ENCODE results near the gene WDHD1. TPM values are rescaled to one million over a fixed set of nuclear protein-coding genes. Genes with fewer than 3 reads are reported as not detected.
A peak's percentile ranks its signal among the peaks of the same experiment; 100 is the strongest.
"Not testable (repeated sequence)": the region's sequence is repeated elsewhere in the genome, so short reads cannot be mapped to it uniquely, and the experiment has no call there.

Gene WDHD1
- total RNA-seq, 1 donor from 2014 or later: 9.4 TPM

GRCh38 chr14:55026441-55026792, 482 bp downstream of the WDHD1 start:
- Histone ChIP-seq H3K36me3 (ENCODE audit: control insufficient read depth in 3 of 3, insufficient read depth in 3 of 3, low read length in 3 of 3) (no peaks in the 10 kb centered on the region), H3K27ac (ENCODE audit: low read depth, low read length) (peak overlapping the region; percentile 86), H3K4me3 (ENCODE audit: low read length in 3 of 3) (peak overlapping the region; percentile 95 to 99 (median 96)), H3K9me3 (ENCODE audit: control insufficient read depth in 3 of 3, low read length in 3 of 3) (no peaks in the 10 kb centered on the region), H3K27me3 (ENCODE audit: control insufficient read depth in 3 of 3, insufficient read depth in 3 of 3, low read length in 3 of 3) (no peaks in the 10 kb centered on the region), H3K4me1 (ENCODE audit: control insufficient read depth in 3 of 3, insufficient read depth in 3 of 3, low read length in 3 of 3) (peaks cover 4 to 23% (median 18%) of the 10 kb centered on the region in 3 donors), H3K9ac (ENCODE audit: low read depth in 1 of 3, low read length in 3 of 3) (peak overlapping the region; percentile 76 to 89 (median 81))

GRCh38 chr14:55025948-55026347, 951 bp downstream of the WDHD1 start:
- peak overlapping the region in 2 of 3 donors; percentile 95 to 99 for H3K4me3 ChIP-seq (ENCODE audit: low read length in 3 of 3)
- H3K27ac ChIP-seq (ENCODE audit: low read depth, low read length): no peak overlapping the region
- peaks cover 4 to 23% (median 18%) of the 10 kb centered on the region in 3 donors for H3K4me1 ChIP-seq (ENCODE audit: control insufficient read depth in 3 of 3, insufficient read depth in 3 of 3, low read length in 3 of 3)
- peak overlapping the region; percentile 76 to 89 (median 81) for H3K9ac ChIP-seq (ENCODE audit: low read depth in 1 of 3, low read length in 3 of 3)
- H3K27me3 ChIP-seq (ENCODE audit: control insufficient read depth in 3 of 3, insufficient read depth in 3 of 3, low read length in 3 of 3): no peaks in the 10 kb centered on the region
- no peaks in the 10 kb centered on the region for H3K36me3 ChIP-seq (ENCODE audit: control insufficient read depth in 3 of 3, insufficient read depth in 3 of 3, low read length in 3 of 3)
- no peaks in the 10 kb centered on the region for H3K9me3 ChIP-seq (ENCODE audit: control insufficient read depth in 3 of 3, low read length in 3 of 3)

- not testable (repeated sequence) for H3K27ac ChIP-seq (ENCODE audit: low read depth, low read length); H3K9ac ChIP-seq (ENCODE audit: low read depth in 1 of 3, low read length in 3 of 3); H3K4me3 ChIP-seq (ENCODE audit: low read length in 3 of 3); H3K27me3 ChIP-seq (ENCODE audit: control insufficient read depth in 3 of 3, insufficient read depth in 3 of 3, low read length in 3 of 3); H3K36me3 ChIP-seq (ENCODE audit: control insufficient read depth in 3 of 3, insufficient read depth in 3 of 3, low read length in 3 of 3); H3K9me3 ChIP-seq (ENCODE audit: control insufficient read depth in 3 of 3, low read length in 3 of 3)
- peaks cover 4 to 23% (median 18%) of the 10 kb centered on the region in 3 donors for H3K4me1 ChIP-seq (ENCODE audit: control insufficient read depth in 3 of 3, insufficient read depth in 3 of 3, low read length in 3 of 3)
Observed at GRCh38 chr14:55024365-55024764, 2.5 kb downstream of the WDHD1 start.

GRCh38 chr14:55019968-55020554, 6.8 kb downstream of the WDHD1 start:
- Histone ChIP-seq H3K4me3 (ENCODE audit: low read length in 3 of 3) (no peak overlapping the region), H3K4me1 (ENCODE audit: control insufficient read depth in 3 of 3, insufficient read depth in 3 of 3, low read length in 3 of 3) (no peaks in the 10 kb centered on the region), H3K36me3 (ENCODE audit: control insufficient read depth in 3 of 3, insufficient read depth in 3 of 3, low read length in 3 of 3) (no peaks in the 10 kb centered on the region), H3K27ac (ENCODE audit: low read depth, low read length) (no peak overlapping the region), H3K27me3 (ENCODE audit: control insufficient read depth in 3 of 3, insufficient read depth in 3 of 3, low read length in 3 of 3) (no peaks in the 10 kb centered on the region), H3K9me3 (ENCODE audit: control insufficient read depth in 3 of 3, low read length in 3 of 3) (no peaks in the 10 kb centered on the region), H3K9ac (ENCODE audit: low read depth in 1 of 3, low read length in 3 of 3) (no peak overlapping the region)

GRCh38 chr14:55015006-55015405, 11.9 kb downstream of the WDHD1 start:
- Histone ChIP-seq H3K9ac (ENCODE audit: low read depth in 1 of 3, low read length in 3 of 3) (no peak overlapping the region), H3K27ac (ENCODE audit: low read depth, low read length) (no peak overlapping the region), H3K4me1 (ENCODE audit: control insufficient read depth in 3 of 3, insufficient read depth in 3 of 3, low read length in 3 of 3) (no peaks in the 10 kb centered on the region), H3K9me3 (ENCODE audit: control insufficient read depth in 3 of 3, low read length in 3 of 3) (no peaks in the 10 kb centered on the region), H3K36me3 (ENCODE audit: control insufficient read depth in 3 of 3, insufficient read depth in 3 of 3, low read length in 3 of 3) (no peaks in the 10 kb centered on the region), H3K27me3 (ENCODE audit: control insufficient read depth in 3 of 3, insufficient read depth in 3 of 3, low read length in 3 of 3) (no peaks in the 10 kb centered on the region), H3K4me3 (ENCODE audit: low read length in 3 of 3) (no peak overlapping the region)

- no peak overlapping the region for H3K27ac ChIP-seq (ENCODE audit: low read depth, low read length)
- H3K9ac ChIP-seq (ENCODE audit: low read depth in 1 of 3, low read length in 3 of 3): no peak overlapping the region
- H3K4me3 ChIP-seq (ENCODE audit: low read length in 3 of 3): no peak overlapping the region
Observed at GRCh38 chr14:55005071-55005470, 21.8 kb downstream of the WDHD1 start.

GRCh38 chr14:55000381-55000780, 26.5 kb downstream of the WDHD1 start:
- Histone ChIP-seq H3K4me3 (ENCODE audit: low read length in 3 of 3) (no peak overlapping the region), H3K27me3 (ENCODE audit: control insufficient read depth in 3 of 3, insufficient read depth in 3 of 3, low read length in 3 of 3) (no peaks in the 10 kb centered on the region), H3K4me1 (ENCODE audit: control insufficient read depth in 3 of 3, insufficient read depth in 3 of 3, low read length in 3 of 3) (no peaks in the 10 kb centered on the region), H3K9ac (ENCODE audit: low read depth in 1 of 3, low read length in 3 of 3) (no peak overlapping the region), H3K27ac (ENCODE audit: low read depth, low read length) (no peak overlapping the region), H3K36me3 (ENCODE audit: control insufficient read depth in 3 of 3, insufficient read depth in 3 of 3, low read length in 3 of 3) (peaks cover 0 to 4% (median 0%) of the 10 kb centered on the region in 3 donors), H3K9me3 (ENCODE audit: control insufficient read depth in 3 of 3, low read length in 3 of 3) (no peaks in the 10 kb centered on the region)

More at GRCh38 chr14:55005071-55005470, 21.8 kb downstream of the WDHD1 start:
- H3K4me1 ChIP-seq (ENCODE audit: control insufficient read depth in 3 of 3, insufficient read depth in 3 of 3, low read length in 3 of 3): no peaks in the 10 kb centered on the region
- H3K27me3 ChIP-seq (ENCODE audit: control insufficient read depth in 3 of 3, insufficient read depth in 3 of 3, low read length in 3 of 3): no peaks in the 10 kb centered on the region
- no peaks in the 10 kb centered on the region for H3K9me3 ChIP-seq (ENCODE audit: control insufficient read depth in 3 of 3, low read length in 3 of 3)
- H3K36me3 ChIP-seq (ENCODE audit: control insufficient read depth in 3 of 3, insufficient read depth in 3 of 3, low read length in 3 of 3): peaks cover 0 to 4% (median 1%) of the 10 kb centered on the region in 3 donors

GRCh38 chr14:54985156-54985555, 41.7 kb downstream of the WDHD1 start:
- Histone ChIP-seq H3K9ac (ENCODE audit: low read depth in 1 of 3, low read length in 3 of 3) (no peak overlapping the region), H3K4me3 (ENCODE audit: low read length in 3 of 3) (no peak overlapping the region), H3K36me3 (ENCODE audit: control insufficient read depth in 3 of 3, insufficient read depth in 3 of 3, low read length in 3 of 3) (no peaks in the 10 kb centered on the region), H3K27me3 (ENCODE audit: control insufficient read depth in 3 of 3, insufficient read depth in 3 of 3, low read length in 3 of 3) (no peaks in the 10 kb centered on the region), H3K27ac (ENCODE audit: low read depth, low read length) (no peak overlapping the region), H3K9me3 (ENCODE audit: control insufficient read depth in 3 of 3, low read length in 3 of 3) (no peaks in the 10 kb centered on the region), H3K4me1 (ENCODE audit: control insufficient read depth in 3 of 3, insufficient read depth in 3 of 3, low read length in 3 of 3) (no peaks in the 10 kb centered on the region)

- Histone ChIP-seq H3K9me3 (ENCODE audit: control insufficient read depth in 3 of 3, low read length in 3 of 3) (no peaks in the 10 kb centered on the region), H3K4me3 (ENCODE audit: low read length in 3 of 3) (no peak overlapping the region), H3K27me3 (ENCODE audit: control insufficient read depth in 3 of 3, insufficient read depth in 3 of 3, low read length in 3 of 3) (no peaks in the 10 kb centered on the region), H3K36me3 (ENCODE audit: control insufficient read depth in 3 of 3, insufficient read depth in 3 of 3, low read length in 3 of 3) (no peaks in the 10 kb centered on the region), H3K4me1 (ENCODE audit: control insufficient read depth in 3 of 3, insufficient read depth in 3 of 3, low read length in 3 of 3) (no peaks in the 10 kb centered on the region), H3K27ac (ENCODE audit: low read depth, low read length) (no peak overlapping the region), H3K9ac (ENCODE audit: low read depth in 1 of 3, low read length in 3 of 3) (no peak overlapping the region)
Observed at GRCh38 chr14:54981698-54982097, 45.2 kb downstream of the WDHD1 start.

GRCh38 chr14:54979039-54979438, 47.9 kb downstream of the WDHD1 start:
- no peaks in the 10 kb centered on the region for H3K27me3 ChIP-seq (ENCODE audit: control insufficient read depth in 3 of 3, insufficient read depth in 3 of 3, low read length in 3 of 3)

More at GRCh38 chr14:54979039-54979438, 47.9 kb downstream of the WDHD1 start:
- Histone ChIP-seq H3K36me3 (ENCODE audit: control insufficient read depth in 3 of 3, insufficient read depth in 3 of 3, low read length in 3 of 3) (no peaks in the 10 kb centered on the region), H3K9ac (ENCODE audit: low read depth in 1 of 3, low read length in 3 of 3) (no peak overlapping the region), H3K4me3 (ENCODE audit: low read length in 3 of 3) (no peak overlapping the region), H3K27ac (ENCODE audit: low read depth, low read length) (no peak overlapping the region), H3K4me1 (ENCODE audit: control insufficient read depth in 3 of 3, insufficient read depth in 3 of 3, low read length in 3 of 3) (no peaks in the 10 kb centered on the region), H3K9me3 (ENCODE audit: control insufficient read depth in 3 of 3, low read length in 3 of 3) (no peaks in the 10 kb centered on the region)
